Thyroid gland (tissue), 4 donors: ENCODE measurements around the gene VPS54.

Experiments
- CTCF ChIP-seq, 6 experiments: fragments of 200-600 bp in 3 of 6; fragments of 450-650 bp in 3 of 6; sonication (generic) in 3 of 6; IDR thresholded peaks; one replicate each; pipeline ENCODE4 v1.5.1; 2016 to 2019; ENCODE audit warnings: antibody characterized with exemption in 6 of 6, mild to moderate bottlenecking in 2 of 6, inconsistent platforms in 1 of 6, moderate library complexity in 1 of 6
- POLR2A ChIP-seq, 2 donors: fragments of 450-650 bp; IDR thresholded peaks; one replicate each; pipeline ENCODE4 v1.6.1; 2017; ENCODE audit warnings: antibody characterized with exemption in 2 of 2, mild to moderate bottlenecking in 2 of 2, moderate library complexity in 1 of 2

- no peak for TF ChIP-seq CTCF (IDR thresholded peaks at IDR 0.05)
- no peak for TF ChIP-seq POLR2A (IDR thresholded peaks at IDR 0.05)
Measured at GRCh38 chr2:63874204-63875130, 144.8 kb downstream of the VPS54 start.
